ENCODE results near the gene GLI1. TPM values are rescaled to one million over a fixed set of nuclear protein-coding genes. Genes with fewer than 3 reads are reported as not detected.

Gene GLI1
- total and polyA plus RNA-seq, 2 of the 13 experiments (the other 11 are each of a cell fraction or from before 2014, with no cell fraction given): 0.09 to 0.20 TPM

DNA sequence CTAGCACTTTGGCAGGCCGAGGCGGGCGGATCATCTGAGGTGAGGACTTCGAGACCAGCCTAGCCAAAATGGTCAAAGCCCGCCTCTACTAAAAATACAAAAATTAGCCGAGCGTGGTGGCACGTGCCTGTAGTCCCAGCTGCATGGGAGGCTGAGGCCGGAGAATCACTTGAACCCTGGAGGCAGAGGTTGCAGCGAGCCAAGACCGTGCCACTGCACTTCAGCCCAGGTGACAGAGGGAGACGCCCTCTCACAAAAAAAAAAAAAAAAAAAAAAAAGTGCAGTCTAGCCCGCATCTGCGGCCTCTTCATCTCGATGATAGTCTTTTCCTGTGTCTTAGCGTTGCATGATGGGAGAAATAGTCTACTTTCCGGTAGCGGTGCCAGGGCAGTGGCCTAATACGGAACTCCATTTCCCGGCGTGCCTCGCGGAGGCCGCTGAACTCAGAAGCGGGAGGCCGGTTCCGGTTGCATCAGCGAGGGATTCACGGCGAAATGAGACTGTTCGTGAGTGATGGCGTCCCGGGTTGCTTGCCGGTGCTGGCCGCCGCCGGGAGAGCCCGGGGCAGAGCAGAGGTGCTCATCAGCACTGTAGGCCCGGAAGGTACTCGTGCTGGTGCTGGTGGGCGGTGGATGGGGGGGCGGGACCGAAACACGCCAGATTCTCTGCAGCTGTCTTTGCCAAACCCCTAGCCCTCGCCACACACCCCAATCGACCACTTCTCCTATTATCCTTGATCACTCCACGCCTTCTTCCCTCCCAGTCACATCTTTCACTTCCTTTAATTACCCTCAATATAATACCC, 28.2 kb downstream of the GLI1 start, which contains the start of gene MARS1 (continued):
- TF ChIP-seq ZNF414 (CRISPR knock-in tag; IDR thresholded peaks at IDR 0.05) (peak; percentile 85), IRF1 (CRISPR knock-in tag; IDR thresholded peaks at IDR 0.05; ENCODE audit: low read depth) (no peak), FOXK2 (IDR thresholded peaks at IDR 0.05) (no peak; the same call in 1 of the 2 replicates), ZMYM3 (CRISPR knock-in tag; IDR thresholded peaks at IDR 0.05) (peak; percentile 91), ZC3H4 (CRISPR knock-in tag; IDR thresholded peaks at IDR 0.05; ENCODE audit: borderline replicate concordance) (no peak), LCORL (IDR thresholded peaks at IDR 0.05) (no peak), LCORL (CRISPR knock-in tag; IDR thresholded peaks at IDR 0.05) (peak; percentile 62; the same call in 1 of the 2 replicates), POLR2A (IDR thresholded peaks at IDR 0.05; ENCODE audit: insufficient read depth in 1 of 2, low read depth in 2 of 2, low read length in 2 of 2) (peak; percentile 71 to 80), HOXA7 (CRISPR knock-in tag; IDR thresholded peaks at IDR 0.05) (no peak), ZNF607 (CRISPR knock-in tag; IDR thresholded peaks at IDR 0.05; ENCODE audit: borderline replicate concordance) (0 out of 2 replicates have a peak, but pooled peaks have one; percentile 19), ZNF766 (CRISPR knock-in tag; IDR thresholded peaks at IDR 0.05; ENCODE audit: borderline replicate concordance) (no peak), IKZF1 (IDR thresholded peaks at IDR 0.05) (no peak), SRF (IDR thresholded peaks at IDR 0.05; ENCODE audit: low read depth, low read length) (peak; percentile 56; the same call in 1 of the 2 replicates), ZNF556 (CRISPR knock-in tag; IDR thresholded peaks at IDR 0.05; ENCODE audit: borderline replicate concordance) (no peak)
- TF ChIP-seq, protein P1, sequence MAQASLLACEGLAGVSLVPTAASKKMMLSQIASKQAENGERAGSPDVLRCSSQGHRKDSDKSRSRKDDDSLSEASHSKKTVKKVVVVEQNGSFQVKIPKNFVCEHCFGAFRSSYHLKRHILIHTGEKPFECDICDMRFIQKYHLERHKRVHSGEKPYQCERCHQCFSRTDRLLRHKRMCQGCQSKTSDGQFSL (CRISPR knock-in tag; IDR thresholded peaks at IDR 0.05): 0 out of 2 replicates have a peak, but pooled peaks have one; percentile 34
- TF ChIP-seq, protein P2, sequence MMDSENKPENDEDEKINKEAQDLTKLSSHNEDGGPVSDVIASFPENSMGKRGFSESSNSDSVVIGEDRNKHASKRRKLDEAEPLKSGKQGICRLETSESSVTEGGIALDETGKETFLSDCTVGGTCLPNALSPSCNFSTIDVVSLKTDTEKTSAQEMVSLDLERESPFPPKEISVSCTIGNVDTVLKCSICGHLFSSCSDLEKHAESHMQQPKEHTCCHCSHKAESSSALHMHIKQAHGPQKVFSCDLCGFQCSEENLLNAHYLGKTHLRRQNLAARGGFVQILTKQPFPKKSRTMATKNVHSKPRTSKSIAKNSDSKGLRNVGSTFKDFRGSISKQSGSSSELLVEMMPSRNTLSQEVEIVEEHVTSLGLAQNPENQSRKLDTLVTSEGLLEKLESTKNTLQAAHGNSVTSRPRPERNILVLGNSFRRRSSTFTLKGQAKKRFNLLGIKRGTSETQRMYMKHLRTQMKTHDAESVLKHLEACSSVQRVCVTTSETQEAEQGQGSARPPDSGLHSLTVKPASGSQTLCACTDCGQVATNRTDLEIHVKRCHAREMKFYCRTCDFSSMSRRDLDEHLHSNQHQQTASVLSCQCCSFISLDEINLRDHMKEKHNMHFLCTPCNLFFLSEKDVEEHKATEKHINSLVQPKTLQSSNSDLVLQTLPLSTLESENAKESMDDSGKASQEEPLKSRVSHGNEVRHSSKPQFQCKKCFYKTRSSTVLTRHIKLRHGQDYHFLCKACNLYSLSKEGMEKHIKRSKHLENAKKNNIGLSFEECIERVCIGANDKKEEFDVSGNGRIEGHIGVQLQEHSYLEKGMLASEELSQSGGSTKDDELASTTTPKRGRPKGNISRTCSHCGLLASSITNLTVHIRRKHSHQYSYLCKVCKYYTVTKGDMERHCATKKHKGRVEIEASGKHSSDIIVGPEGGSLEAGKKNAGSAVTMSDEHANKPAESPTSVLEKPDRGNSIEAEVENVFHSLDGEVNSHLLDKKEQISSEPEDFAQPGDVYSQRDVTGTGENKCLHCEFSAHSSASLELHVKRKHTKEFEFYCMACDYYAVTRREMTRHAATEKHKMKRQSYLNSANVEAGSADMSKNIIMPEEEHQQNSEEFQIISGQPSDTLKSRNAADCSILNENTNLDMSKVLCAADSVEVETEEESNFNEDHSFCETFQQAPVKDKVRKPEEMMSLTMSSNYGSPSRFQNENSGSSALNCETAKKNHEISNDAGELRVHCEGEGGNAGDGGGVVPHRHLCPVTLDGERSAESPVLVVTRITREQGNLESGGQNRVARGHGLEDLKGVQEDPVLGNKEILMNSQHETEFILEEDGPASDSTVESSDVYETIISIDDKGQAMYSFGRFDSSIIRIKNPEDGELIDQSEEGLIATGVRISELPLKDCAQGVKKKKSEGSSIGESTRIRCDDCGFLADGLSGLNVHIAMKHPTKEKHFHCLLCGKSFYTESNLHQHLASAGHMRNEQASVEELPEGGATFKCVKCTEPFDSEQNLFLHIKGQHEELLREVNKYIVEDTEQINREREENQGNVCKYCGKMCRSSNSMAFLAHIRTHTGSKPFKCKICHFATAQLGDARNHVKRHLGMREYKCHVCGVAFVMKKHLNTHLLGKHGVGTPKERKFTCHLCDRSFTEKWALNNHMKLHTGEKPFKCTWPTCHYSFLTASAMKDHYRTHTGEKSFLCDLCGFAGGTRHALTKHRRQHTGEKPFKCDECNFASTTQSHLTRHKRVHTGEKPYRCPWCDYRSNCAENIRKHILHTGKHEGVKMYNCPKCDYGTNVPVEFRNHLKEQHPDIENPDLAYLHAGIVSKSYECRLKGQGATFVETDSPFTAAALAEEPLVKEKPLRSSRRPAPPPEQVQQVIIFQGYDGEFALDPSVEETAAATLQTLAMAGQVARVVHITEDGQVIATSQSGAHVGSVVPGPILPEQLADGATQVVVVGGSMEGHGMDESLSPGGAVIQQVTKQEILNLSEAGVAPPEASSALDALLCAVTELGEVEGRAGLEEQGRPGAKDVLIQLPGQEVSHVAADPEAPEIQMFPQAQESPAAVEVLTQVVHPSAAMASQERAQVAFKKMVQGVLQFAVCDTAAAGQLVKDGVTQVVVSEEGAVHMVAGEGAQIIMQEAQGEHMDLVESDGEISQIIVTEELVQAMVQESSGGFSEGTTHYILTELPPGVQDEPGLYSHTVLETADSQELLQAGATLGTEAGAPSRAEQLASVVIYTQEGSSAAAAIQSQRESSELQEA (CRISPR knock-in tag; IDR thresholded peaks at IDR 0.05; ENCODE audit: not compliant biosample characterization): no peak
- TF ChIP-seq, protein P3, sequence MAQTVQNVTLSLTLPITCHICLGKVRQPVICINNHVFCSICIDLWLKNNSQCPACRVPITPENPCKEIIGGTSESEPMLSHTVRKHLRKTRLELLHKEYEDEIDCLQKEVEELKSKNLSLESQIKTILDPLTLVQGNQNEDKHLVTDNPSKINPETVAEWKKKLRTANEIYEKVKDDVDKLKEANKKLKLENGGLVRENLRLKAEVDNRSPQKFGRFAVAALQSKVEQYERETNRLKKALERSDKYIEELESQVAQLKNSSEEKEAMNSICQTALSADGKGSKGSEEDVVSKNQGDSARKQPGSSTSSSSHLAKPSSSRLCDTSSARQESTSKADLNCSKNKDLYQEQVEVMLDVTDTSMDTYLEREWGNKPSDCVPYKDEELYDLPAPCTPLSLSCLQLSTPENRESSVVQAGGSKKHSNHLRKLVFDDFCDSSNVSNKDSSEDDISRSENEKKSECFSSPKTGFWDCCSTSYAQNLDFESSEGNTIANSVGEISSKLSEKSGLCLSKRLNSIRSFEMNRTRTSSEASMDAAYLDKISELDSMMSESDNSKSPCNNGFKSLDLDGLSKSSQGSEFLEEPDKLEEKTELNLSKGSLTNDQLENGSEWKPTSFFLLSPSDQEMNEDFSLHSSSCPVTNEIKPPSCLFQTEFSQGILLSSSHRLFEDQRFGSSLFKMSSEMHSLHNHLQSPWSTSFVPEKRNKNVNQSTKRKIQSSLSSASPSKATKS (CRISPR knock-in tag; IDR thresholded peaks at IDR 0.05): 0 out of 2 replicates have a peak, but pooled peaks have one; percentile 32

Data from HepG2 (cell line).